Peyer's patch (tissue), 4 donors: ENCODE data around the gene TBXA2R. TPM values are rescaled to one million over a fixed set of nuclear protein-coding genes. Genes with fewer than 3 reads are reported as not detected.

Experiments used
- DNase-seq, 3 donors: peaks; one replicate each; pipeline ENCODE4 v3.0.0-alpha.2; 2017 to 2019
- H3K27ac ChIP-seq, 4 donors: fragments of 200-600 bp; sonication (generic); one replicate each; pipeline ENCODE4 v1.5.1; 2016 to 2019
- H3K27me3 ChIP-seq, 2 donors: fragments of 200-600 bp; sonication (generic); one replicate each; pipeline ENCODE4 v1.5.1; 2019
- H3K36me3 ChIP-seq, 3 donors: fragments of 200-600 bp; sonication (generic); one replicate each; pipeline ENCODE4 v1.5.1; 2016 to 2019
- H3K4me1 ChIP-seq, 4 donors: fragments of 200-600 bp; sonication (generic); one replicate each; pipeline ENCODE4 v1.5.1; 2016 to 2019
- H3K4me3 ChIP-seq, 4 donors: fragments of 200-600 bp; sonication (generic); 1 replicate in 3 of 4; 2 replicates in 1 of 4; pipeline ENCODE4 v1.5.1; 2016 to 2019; ENCODE audit warnings: mild to moderate bottlenecking in 1 of 4
- H3K9me3 ChIP-seq, 4 donors: fragments of 200-600 bp; sonication (generic); one replicate each; pipeline ENCODE4 v1.5.1; 2016 to 2019; ENCODE audit warnings: mild to moderate bottlenecking in 1 of 4
- POLR2A ChIP-seq, 2 donors: fragments of 450-650 bp; IDR thresholded peaks; one replicate each; pipeline ENCODE4 v1.5.1; 2017; ENCODE audit warnings: antibody characterized with exemption in 2 of 2, mild to moderate bottlenecking in 2 of 2, moderate library complexity in 2 of 2
- total RNA-seq, 4 donors: library from RNA; depleted of rRNA; stranded (reverse); fragments of >200 nt; gene quantifications; one replicate each; pipeline ENCODE4 v1.1.0, GENCODE V29; 2016
- TF ChIP-seq, protein P1 (sequence below), 6 experiments: fragments of 450-650 bp in 4 of 6; fragments of 200-600 bp in 2 of 6; sonication (generic) in 1 of 6; IDR thresholded peaks; one replicate each; pipeline ENCODE4 v1.5.1; 2017 to 2019; ENCODE audit warnings: antibody characterized with exemption in 6 of 6, mild to moderate bottlenecking in 3 of 6, moderate library complexity in 1 of 6

Gene TBXA2R
- total RNA-seq, 4 donors from 2014 or later: 0.80 to 5.0 (median 1.6) TPM; not detected in 1

DNA sequence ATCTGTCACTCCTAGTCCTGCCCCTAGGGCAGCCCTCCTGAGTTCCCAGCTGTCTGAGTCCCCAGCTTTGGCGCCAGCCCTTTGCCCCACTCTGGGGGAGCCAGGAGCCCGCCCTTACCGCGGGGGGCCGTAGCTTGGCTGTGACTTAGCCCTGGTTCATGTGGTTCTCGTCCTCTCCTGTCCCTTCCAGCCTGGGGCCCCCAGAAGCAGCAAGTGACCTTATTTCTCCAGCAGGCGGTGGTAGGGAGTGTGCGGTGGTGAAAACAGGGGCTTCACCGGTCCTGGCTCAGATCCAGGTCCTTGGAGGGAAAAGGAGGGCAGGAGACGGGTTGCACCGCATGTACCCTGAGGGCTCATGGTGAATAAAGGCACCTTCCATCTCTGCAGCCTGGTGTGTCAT is 13.5 kb downstream of the TBXA2R start:
- Histone ChIP-seq H3K36me3 (no peaks in the 10 kb centered on the region), H3K4me1 (no peaks in the 10 kb centered on the region), H3K4me3 (no peak overlapping the region), H3K27ac (no peak overlapping the region), H3K27me3 (no peaks in the 10 kb centered on the region), H3K9me3 (no peaks in the 10 kb centered on the region)
- TF ChIP-seq, protein P1, sequence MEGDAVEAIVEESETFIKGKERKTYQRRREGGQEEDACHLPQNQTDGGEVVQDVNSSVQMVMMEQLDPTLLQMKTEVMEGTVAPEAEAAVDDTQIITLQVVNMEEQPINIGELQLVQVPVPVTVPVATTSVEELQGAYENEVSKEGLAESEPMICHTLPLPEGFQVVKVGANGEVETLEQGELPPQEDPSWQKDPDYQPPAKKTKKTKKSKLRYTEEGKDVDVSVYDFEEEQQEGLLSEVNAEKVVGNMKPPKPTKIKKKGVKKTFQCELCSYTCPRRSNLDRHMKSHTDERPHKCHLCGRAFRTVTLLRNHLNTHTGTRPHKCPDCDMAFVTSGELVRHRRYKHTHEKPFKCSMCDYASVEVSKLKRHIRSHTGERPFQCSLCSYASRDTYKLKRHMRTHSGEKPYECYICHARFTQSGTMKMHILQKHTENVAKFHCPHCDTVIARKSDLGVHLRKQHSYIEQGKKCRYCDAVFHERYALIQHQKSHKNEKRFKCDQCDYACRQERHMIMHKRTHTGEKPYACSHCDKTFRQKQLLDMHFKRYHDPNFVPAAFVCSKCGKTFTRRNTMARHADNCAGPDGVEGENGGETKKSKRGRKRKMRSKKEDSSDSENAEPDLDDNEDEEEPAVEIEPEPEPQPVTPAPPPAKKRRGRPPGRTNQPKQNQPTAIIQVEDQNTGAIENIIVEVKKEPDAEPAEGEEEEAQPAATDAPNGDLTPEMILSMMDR (IDR thresholded peaks at IDR 0.05): no peak
- no peak for TF ChIP-seq POLR2A (IDR thresholded peaks at IDR 0.05)
- no peak for DNase-seq

DNA sequence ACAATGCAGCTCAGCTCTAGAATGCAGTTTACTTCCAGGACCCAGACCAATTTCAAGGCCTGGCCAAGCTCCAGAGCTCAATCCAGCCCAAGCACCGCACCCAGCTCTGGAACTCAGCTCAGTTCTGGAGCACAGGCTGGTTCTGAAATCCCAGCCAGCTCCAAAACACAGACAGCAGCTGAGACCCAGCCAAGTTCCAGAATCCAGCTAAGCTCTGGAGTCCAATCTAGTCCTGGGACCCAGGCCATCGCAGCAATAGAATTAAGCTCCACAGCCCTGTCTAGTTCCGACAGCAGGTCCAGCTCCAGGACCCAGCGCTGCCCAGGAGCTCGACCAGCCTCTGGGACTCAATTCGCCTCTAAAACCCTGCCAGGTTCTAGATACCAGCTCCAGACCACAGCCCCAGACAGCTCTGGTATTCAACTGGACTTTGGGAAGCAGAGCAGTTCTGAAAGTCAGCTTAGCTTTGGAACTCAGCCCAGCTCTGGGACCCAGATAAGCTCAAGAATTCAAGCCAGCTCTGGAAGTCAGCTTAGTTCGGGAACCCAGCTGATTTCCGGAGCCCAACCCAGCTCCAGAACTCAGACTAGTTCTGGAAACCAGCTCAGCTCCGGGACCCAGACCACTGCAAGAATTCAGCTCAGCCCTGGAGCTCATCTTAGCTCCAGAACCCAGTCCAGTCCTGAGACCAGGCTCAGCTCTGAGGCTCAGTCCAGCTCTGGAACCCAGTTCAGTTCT is 14.6 kb downstream of the TBXA2R start:
- TF ChIP-seq, protein P1 (IDR thresholded peaks at IDR 0.05): no peak
- no peak for TF ChIP-seq POLR2A (IDR thresholded peaks at IDR 0.05)
- H3K27ac ChIP-seq: no peak overlapping the region
- H3K9me3 ChIP-seq: no peaks in the 10 kb centered on the region
- H3K4me3 ChIP-seq: no peak overlapping the region
- no peaks in the 10 kb centered on the region for H3K36me3 ChIP-seq
- no peak for DNase-seq
- H3K4me1 ChIP-seq: no peaks in the 10 kb centered on the region
- H3K27me3 ChIP-seq: no peaks in the 10 kb centered on the region

DNA sequence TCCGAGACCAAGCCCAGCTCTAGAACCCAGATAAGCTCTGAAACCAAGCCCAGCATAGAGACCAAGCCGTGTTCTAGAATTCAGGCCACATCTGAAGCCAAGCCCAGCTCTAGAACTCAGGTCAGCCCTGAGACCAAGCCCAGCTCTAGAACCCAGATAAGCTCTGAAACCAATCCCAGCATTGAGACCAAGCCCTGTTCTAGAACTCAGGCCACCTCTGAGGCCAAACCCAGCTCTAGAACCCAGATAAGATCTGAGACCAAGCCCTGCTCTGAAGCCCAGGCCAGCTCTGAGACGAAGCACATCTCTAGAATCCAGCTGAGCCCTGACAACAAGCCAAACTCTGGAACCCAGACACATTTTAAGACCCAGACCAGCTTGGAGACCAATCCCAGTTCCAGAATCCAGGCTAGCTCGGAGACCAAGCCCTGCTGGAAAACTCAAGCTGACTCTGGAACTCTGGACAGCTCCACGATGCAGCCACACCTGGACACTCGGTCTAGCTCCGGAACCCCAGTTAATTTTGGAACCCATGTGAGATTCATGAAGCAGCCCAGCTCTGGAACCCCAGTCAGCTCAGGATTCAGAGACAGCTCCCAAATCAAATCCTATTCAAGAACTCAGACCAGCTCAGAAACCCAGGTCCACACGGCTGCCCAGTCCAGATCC is 15.6 kb downstream of the TBXA2R start:
- no peak overlapping the region for H3K27ac ChIP-seq
- TF ChIP-seq, protein P1 (IDR thresholded peaks at IDR 0.05): no peak
- TF ChIP-seq POLR2A (IDR thresholded peaks at IDR 0.05): no peak
- H3K27me3 ChIP-seq: no peaks in the 10 kb centered on the region
- no peaks in the 10 kb centered on the region for H3K36me3 ChIP-seq
- no peaks in the 10 kb centered on the region for H3K9me3 ChIP-seq
- H3K4me1 ChIP-seq: peaks cover 0 to under 1% (median 0%) of the 10 kb centered on the region in 4 donors
- no peak for DNase-seq
- H3K4me3 ChIP-seq: no peak overlapping the region

DNA sequence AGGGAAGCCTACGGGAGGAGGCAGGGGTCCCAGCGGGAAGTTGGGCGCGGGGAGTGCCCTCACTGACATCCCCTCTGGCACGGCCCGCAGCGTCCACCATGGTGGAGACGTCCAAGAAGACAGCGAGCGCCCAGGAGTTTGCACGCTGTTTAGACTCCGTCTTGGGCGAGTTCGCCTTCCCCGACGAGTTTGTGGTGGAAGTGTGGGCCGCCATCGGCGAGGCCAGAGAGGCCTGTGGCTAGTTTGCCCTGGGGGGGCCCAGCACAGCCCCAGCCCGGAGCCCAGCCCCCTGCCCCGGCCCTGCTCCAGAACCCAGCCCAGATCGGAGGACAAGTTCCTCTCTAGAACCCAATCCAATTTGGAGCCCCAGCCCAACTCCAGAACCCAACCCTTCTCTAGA is 16.7 kb downstream of the TBXA2R start:
- Histone ChIP-seq H3K4me1 (peaks cover 0 to 12% (median 0%) of the 10 kb centered on the region in 4 donors), H3K9me3 (no peaks in the 10 kb centered on the region), H3K36me3 (no peaks in the 10 kb centered on the region), H3K4me3 (no peak overlapping the region), H3K27ac (no peak overlapping the region), H3K27me3 (no peaks in the 10 kb centered on the region)
- no peak for DNase-seq
- TF ChIP-seq POLR2A (IDR thresholded peaks at IDR 0.05): no peak
- TF ChIP-seq, protein P1 (IDR thresholded peaks at IDR 0.05): no peak

DNA sequence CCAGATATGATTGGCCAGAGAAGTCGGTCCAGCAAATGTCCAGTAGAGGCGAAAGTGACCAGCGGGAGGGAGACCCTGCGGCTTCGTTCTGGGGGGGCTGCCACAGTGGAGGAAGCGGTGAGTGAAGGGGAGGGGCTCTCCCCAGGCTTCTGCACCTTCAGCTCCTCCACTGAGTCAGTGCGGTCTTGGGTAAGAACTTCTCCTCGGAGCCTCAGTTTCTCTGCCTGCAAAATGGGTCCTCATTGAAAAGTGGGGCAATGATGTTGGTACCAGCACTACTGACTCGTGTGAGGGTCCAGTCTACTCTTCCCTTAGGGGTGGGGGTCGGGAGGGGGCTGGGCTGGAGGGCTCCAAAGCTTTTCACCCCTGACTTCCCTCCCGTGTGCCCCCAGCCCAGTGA is 17.2 kb downstream of the TBXA2R start:
- Histone ChIP-seq H3K4me1 (peaks cover 0 to 12% (median 0%) of the 10 kb centered on the region in 4 donors), H3K4me3 (no peak overlapping the region), H3K9me3 (no peaks in the 10 kb centered on the region), H3K27me3 (no peaks in the 10 kb centered on the region), H3K36me3 (no peaks in the 10 kb centered on the region), H3K27ac (no peak overlapping the region)
- no peak for DNase-seq
- TF ChIP-seq, protein P1 (IDR thresholded peaks at IDR 0.05): no peak
- no peak for TF ChIP-seq POLR2A (IDR thresholded peaks at IDR 0.05)
